ENCODE data around the gene SULT1C2.
"Not testable (repeated sequence)": the region's sequence is repeated elsewhere in the genome, so short reads cannot be mapped to it uniquely, and the experiment has no call there.

Gene SULT1C2

GRCh38 chr2:108345951-108346350 lies 57.3 kb downstream of the SULT1C2 start:
- no peak for DNase-seq
- in situ Hi-C loops (cut with MboI; ENCODE audit: low pct_unique_long_range_greater_than_20kb, low sequenced_read_pairs), result no loop called here

- in situ Hi-C loops (cut with MboI; ENCODE audit: low pct_unique_long_range_greater_than_20kb, low sequenced_read_pairs), result no loop called here
- no peak for DNase-seq
Measured at GRCh38 chr2:108346827-108347226, 58.1 kb downstream of the SULT1C2 start.

GRCh38 chr2:108347786-108348185 lies 59.1 kb downstream of the SULT1C2 start:
- in situ Hi-C loops (cut with MboI; ENCODE audit: low pct_unique_long_range_greater_than_20kb, low sequenced_read_pairs), result no loop called here

GRCh38 chr2:108348816-108349570 lies 60.3 kb downstream of the SULT1C2 start:
- DNase-seq, result peak; percentile 24
- in situ Hi-C loops (cut with MboI; ENCODE audit: low pct_unique_long_range_greater_than_20kb, low sequenced_read_pairs), result no loop called here

More at GRCh38 chr2:108347786-108348185, 59.1 kb downstream of the SULT1C2 start:
- DNase-seq, result no peak

GRCh38 chr2:108349571-108349928 lies 60.9 kb downstream of the SULT1C2 start:
- in situ Hi-C loops (cut with MboI; ENCODE audit: low pct_unique_long_range_greater_than_20kb, low sequenced_read_pairs), result no loop called here
- DNase-seq, result no peak

GRCh38 chr2:108351889-108352288 lies 63.2 kb downstream of the SULT1C2 start:
- in situ Hi-C loops (cut with MboI; ENCODE audit: low pct_unique_long_range_greater_than_20kb, low sequenced_read_pairs), result loop anchor here (25.0 kb wide), 1 partner anchor 235 kb away; no protein-coding TSS in a partner anchor
- DNase-seq, result no peak

GRCh38 chr2:108354136-108354535 lies 65.4 kb downstream of the SULT1C2 start:
- DNase-seq, result no peak
- in situ Hi-C loops (cut with MboI; ENCODE audit: low pct_unique_long_range_greater_than_20kb, low sequenced_read_pairs), result loop anchor here (25.0 kb wide), 1 partner anchor 233 kb away; no protein-coding TSS in a partner anchor

- in situ Hi-C loops (cut with MboI; ENCODE audit: low pct_unique_long_range_greater_than_20kb, low sequenced_read_pairs), result loop anchor here (25.0 kb wide), 1 partner anchor 231 kb away; no protein-coding TSS in a partner anchor
- no peak for DNase-seq
Measured at GRCh38 chr2:108355906-108356734, 67.4 kb downstream of the SULT1C2 start.

- in situ Hi-C loops (cut with MboI; ENCODE audit: low pct_unique_long_range_greater_than_20kb, low sequenced_read_pairs), result loop anchor here (25.0 kb wide), 1 partner anchor 228 kb away; no protein-coding TSS in a partner anchor
- DNase-seq, result not testable (repeated sequence)
Measured at GRCh38 chr2:108359336-108359735, 70.6 kb downstream of the SULT1C2 start.

Measured in KBM-7 (cell line).